ENCODE results near the gene CCND2. TPM values are rescaled to one million over a fixed set of nuclear protein-coding genes. Genes with fewer than 3 reads are reported as not detected.

CCND2 gene
- total and polyA plus RNA-seq, 3 experiments from 2014 or later = 72.4 to 792 (median 784) TPM

GRCh38 chr12:4289998-4290790 lies 16.6 kb downstream of the CCND2 start:
- CTCF ChIA-PET = interaction anchor here (0.7 to 2.0 kb wide), 2 partner anchors 12 to 14 kb away, joined by 3 to 10 read pairs; no protein-coding TSS in a partner anchor
- Histone ChIP-seq H3K27ac (ENCODE audit: low read depth, low read length) (no peak overlapping the region), H3K4me1 (ENCODE audit: insufficient read depth, low read length) (peaks cover 62% of the 10 kb centered on the region), H3K36me3 (ENCODE audit: insufficient read depth, low read length) (peaks cover 76% of the 10 kb centered on the region), H3K9me3 (ENCODE audit: low read length) (no peaks in the 10 kb centered on the region), H3K4me3 (ENCODE audit: low read length) (no peak overlapping the region), H3K27me3 (ENCODE audit: insufficient read depth, low read length, poor library complexity, severe bottlenecking) (no peaks in the 10 kb centered on the region)
- Mint-ChIP-seq H3K9me3 (no peaks in the 10 kb centered on the region), H3K4me3 (peak overlapping the region in 1 of 7 donors; percentile 69), H3K36me3 (peaks cover 4 to 98% (median 36%) of the 10 kb centered on the region in 3 donors), H3K27me3 (no peaks in the 10 kb centered on the region), H3K4me1 (peaks cover 87 to 100% (median 89%) of the 10 kb centered on the region in 3 donors), H3K27ac (peak overlapping the region in 7 of 8 donors; percentile 20 to 85 (median 47))
- POLR2A ChIA-PET = interaction anchor here (0.6 kb wide), 1 partner anchor 18 kb away, joined by 6 read pairs; no protein-coding TSS in a partner anchor
- no peak for DNase-seq

- H3K27ac Mint-ChIP-seq = peak overlapping the region; percentile 67 to 98 (median 96)
- peak overlapping the region in 6 of 7 donors; percentile 33 to 86 (median 59) for H3K4me3 Mint-ChIP-seq
- H3K36me3 ChIP-seq (ENCODE audit: insufficient read depth, low read length) = peaks cover 60% of the 10 kb centered on the region
- H3K9me3 Mint-ChIP-seq = no peaks in the 10 kb centered on the region
- ChIA-PET POLR2A (no interaction called here), CTCF (interaction anchor here (0.9 to 1.3 kb wide), 2 partner anchors 16 to 149 kb away, joined by 3 to 5 read pairs; no protein-coding TSS in a partner anchor)
- H3K27me3 ChIP-seq (ENCODE audit: insufficient read depth, low read length, poor library complexity, severe bottlenecking) = no peaks in the 10 kb centered on the region
- no peak overlapping the region for H3K4me3 ChIP-seq (ENCODE audit: low read length)
- H3K27ac ChIP-seq (ENCODE audit: low read depth, low read length) = no peak overlapping the region
- peaks cover 72 to 93% (median 78%) of the 10 kb centered on the region in 3 donors for H3K4me1 Mint-ChIP-seq
- peaks cover 7 to 96% (median 29%) of the 10 kb centered on the region in 3 donors for H3K36me3 Mint-ChIP-seq
- no peaks in the 10 kb centered on the region for H3K9me3 ChIP-seq (ENCODE audit: low read length)
- peaks cover 40% of the 10 kb centered on the region for H3K4me1 ChIP-seq (ENCODE audit: insufficient read depth, low read length)
- peak in 1 of 5 donors; percentile 39 for DNase-seq
- H3K27me3 Mint-ChIP-seq = no peaks in the 10 kb centered on the region
Measured at GRCh38 chr12:4292341-4293073, 18.9 kb downstream of the CCND2 start.

GRCh38 chr12:4293299-4293965 lies 19.9 kb downstream of the CCND2 start:
- peaks cover 40% of the 10 kb centered on the region for H3K4me1 ChIP-seq (ENCODE audit: insufficient read depth, low read length)
- H3K9me3 ChIP-seq (ENCODE audit: low read length) = no peaks in the 10 kb centered on the region
- H3K36me3 Mint-ChIP-seq = peaks cover 7 to 96% (median 26%) of the 10 kb centered on the region in 3 donors
- H3K27ac Mint-ChIP-seq = peak overlapping the region; percentile 67 to 98 (median 96)
- no peak overlapping the region for H3K27ac ChIP-seq (ENCODE audit: low read depth, low read length)
- no peaks in the 10 kb centered on the region for H3K27me3 Mint-ChIP-seq
- peak overlapping the region; percentile 19 to 86 (median 72) for H3K4me3 Mint-ChIP-seq
- no peaks in the 10 kb centered on the region for H3K9me3 Mint-ChIP-seq
- peaks cover 62% of the 10 kb centered on the region for H3K36me3 ChIP-seq (ENCODE audit: insufficient read depth, low read length)
- DNase-seq = peak in 1 of 5 donors; percentile 22
- H3K27me3 ChIP-seq (ENCODE audit: insufficient read depth, low read length, poor library complexity, severe bottlenecking) = no peaks in the 10 kb centered on the region
- peaks cover 62 to 93% (median 75%) of the 10 kb centered on the region in 3 donors for H3K4me1 Mint-ChIP-seq
- ChIA-PET POLR2A (interaction anchor here (0.6 to 1.1 kb wide), 3 partner anchors 12 to 21 kb away, joined by 3 to 4 read pairs (median 3); no protein-coding TSS in a partner anchor), CTCF (interaction anchor here (0.8 to 1.3 kb wide), 2 partner anchors 17 kb away, joined by 3 to 5 read pairs; no protein-coding TSS in a partner anchor)
- no peak overlapping the region for H3K4me3 ChIP-seq (ENCODE audit: low read length)

GRCh38 chr12:4293966-4294505 lies 20.5 kb downstream of the CCND2 start:
- H3K4me3 ChIP-seq (ENCODE audit: low read length) = no peak overlapping the region
- no peak overlapping the region for H3K27ac ChIP-seq (ENCODE audit: low read depth, low read length)
- peaks cover 64% of the 10 kb centered on the region for H3K36me3 ChIP-seq (ENCODE audit: insufficient read depth, low read length)
- Mint-ChIP-seq H3K4me3 (peak overlapping the region; percentile 19 to 86 (median 72)), H3K27ac (peak overlapping the region; percentile 67 to 98 (median 96)), H3K36me3 (peaks cover 7 to 96% (median 22%) of the 10 kb centered on the region in 3 donors), H3K27me3 (no peaks in the 10 kb centered on the region), H3K4me1 (peaks cover 57 to 90% (median 71%) of the 10 kb centered on the region in 3 donors), H3K9me3 (no peaks in the 10 kb centered on the region)
- H3K4me1 ChIP-seq (ENCODE audit: insufficient read depth, low read length) = peaks cover 40% of the 10 kb centered on the region
- CTCF ChIA-PET = interaction anchor here (0.8 to 0.9 kb wide), 2 partner anchors 12 to 17 kb away, joined by 3 read pairs; no protein-coding TSS in a partner anchor
- H3K9me3 ChIP-seq (ENCODE audit: low read length) = no peaks in the 10 kb centered on the region
- peak in 1 of 5 donors; percentile 32 for DNase-seq
- no peaks in the 10 kb centered on the region for H3K27me3 ChIP-seq (ENCODE audit: insufficient read depth, low read length, poor library complexity, severe bottlenecking)
- POLR2A ChIA-PET = interaction anchor here (0.5 to 1.1 kb wide), 3 partner anchors 11 to 236 kb away, joined by 3 read pairs; no protein-coding TSS in a partner anchor

- ChIA-PET CTCF (interaction anchor here (1.2 kb wide), 1 partner anchor 298 kb away, joined by 3 read pairs; no protein-coding TSS in a partner anchor), POLR2A (no interaction called here)
- no peak overlapping the region for H3K4me3 ChIP-seq (ENCODE audit: low read length)
- Mint-ChIP-seq H3K36me3 (peaks cover 3 to 96% (median 29%) of the 10 kb centered on the region in 3 donors), H3K9me3 (no peaks in the 10 kb centered on the region), H3K4me3 (no peak overlapping the region), H3K27me3 (no peaks in the 10 kb centered on the region), H3K4me1 (peaks cover 39 to 71% (median 69%) of the 10 kb centered on the region in 3 donors), H3K27ac (peak overlapping the region in 4 of 8 donors; percentile 19 to 56 (median 42))
- peaks cover 57% of the 10 kb centered on the region for H3K36me3 ChIP-seq (ENCODE audit: insufficient read depth, low read length)
- no peak overlapping the region for H3K27ac ChIP-seq (ENCODE audit: low read depth, low read length)
- H3K4me1 ChIP-seq (ENCODE audit: insufficient read depth, low read length) = peaks cover 26% of the 10 kb centered on the region
- H3K27me3 ChIP-seq (ENCODE audit: insufficient read depth, low read length, poor library complexity, severe bottlenecking) = no peaks in the 10 kb centered on the region
- DNase-seq = no peak
- H3K9me3 ChIP-seq (ENCODE audit: low read length) = no peaks in the 10 kb centered on the region
Measured at GRCh38 chr12:4296751-4297150, 23.2 kb downstream of the CCND2 start.

GRCh38 chr12:4297617-4298016 lies 24.1 kb downstream of the CCND2 start:
- POLR2A ChIA-PET = no interaction called here
- no peak overlapping the region for H3K4me3 Mint-ChIP-seq
- H3K4me3 ChIP-seq (ENCODE audit: low read length) = no peak overlapping the region
- H3K36me3 ChIP-seq (ENCODE audit: insufficient read depth, low read length) = peaks cover 58% of the 10 kb centered on the region
- H3K27me3 Mint-ChIP-seq = no peaks in the 10 kb centered on the region
- H3K36me3 Mint-ChIP-seq = peaks cover 3 to 97% (median 33%) of the 10 kb centered on the region in 3 donors
- H3K9me3 Mint-ChIP-seq = no peaks in the 10 kb centered on the region
- peaks cover 30 to 62% (median 60%) of the 10 kb centered on the region in 3 donors for H3K4me1 Mint-ChIP-seq
- CTCF ChIA-PET = interaction anchor here (1.2 kb wide), 1 partner anchor 299 kb away, joined by 3 read pairs; no protein-coding TSS in a partner anchor
- H3K27ac Mint-ChIP-seq = peak overlapping the region in 3 of 8 donors; percentile 47 to 63 (median 58)
- H3K27me3 ChIP-seq (ENCODE audit: insufficient read depth, low read length, poor library complexity, severe bottlenecking) = no peaks in the 10 kb centered on the region
- peaks cover 17% of the 10 kb centered on the region for H3K4me1 ChIP-seq (ENCODE audit: insufficient read depth, low read length)
- no peak for DNase-seq
- no peak overlapping the region for H3K27ac ChIP-seq (ENCODE audit: low read depth, low read length)
- no peaks in the 10 kb centered on the region for H3K9me3 ChIP-seq (ENCODE audit: low read length)

- H3K27ac Mint-ChIP-seq = peak overlapping the region in 2 of 8 donors; percentile 6 to 47
- Histone ChIP-seq H3K36me3 (ENCODE audit: insufficient read depth, low read length) (peaks cover 68% of the 10 kb centered on the region), H3K27ac (ENCODE audit: low read depth, low read length) (no peak overlapping the region), H3K4me1 (ENCODE audit: insufficient read depth, low read length) (no peaks in the 10 kb centered on the region), H3K27me3 (ENCODE audit: insufficient read depth, low read length, poor library complexity, severe bottlenecking) (no peaks in the 10 kb centered on the region), H3K4me3 (ENCODE audit: low read length) (no peak overlapping the region), H3K9me3 (ENCODE audit: low read length) (no peaks in the 10 kb centered on the region)
- POLR2A ChIA-PET = no interaction called here
- no peaks in the 10 kb centered on the region for H3K9me3 Mint-ChIP-seq
- CTCF ChIA-PET = no interaction called here
- no peak for DNase-seq
- H3K4me3 Mint-ChIP-seq = no peak overlapping the region
- H3K27me3 Mint-ChIP-seq = no peaks in the 10 kb centered on the region
- H3K36me3 Mint-ChIP-seq = peaks cover under 1 to 97% (median 28%) of the 10 kb centered on the region in 3 donors
- H3K4me1 Mint-ChIP-seq = peaks cover 2 to 37% (median 29%) of the 10 kb centered on the region in 3 donors
Measured at GRCh38 chr12:4300883-4301282, 27.3 kb downstream of the CCND2 start.
